ENCODE measurements around the gene MDFI. TPM values are rescaled to one million over a fixed set of nuclear protein-coding genes. Genes with fewer than 3 reads are reported as not detected.
"Not testable (repeated sequence)": the region's sequence is repeated elsewhere in the genome, so short reads cannot be mapped to it uniquely, and the experiment has no call there.

MDFI gene
- total RNA-seq, 1 donor from 2014 or later, result 11.0 TPM

DNA sequence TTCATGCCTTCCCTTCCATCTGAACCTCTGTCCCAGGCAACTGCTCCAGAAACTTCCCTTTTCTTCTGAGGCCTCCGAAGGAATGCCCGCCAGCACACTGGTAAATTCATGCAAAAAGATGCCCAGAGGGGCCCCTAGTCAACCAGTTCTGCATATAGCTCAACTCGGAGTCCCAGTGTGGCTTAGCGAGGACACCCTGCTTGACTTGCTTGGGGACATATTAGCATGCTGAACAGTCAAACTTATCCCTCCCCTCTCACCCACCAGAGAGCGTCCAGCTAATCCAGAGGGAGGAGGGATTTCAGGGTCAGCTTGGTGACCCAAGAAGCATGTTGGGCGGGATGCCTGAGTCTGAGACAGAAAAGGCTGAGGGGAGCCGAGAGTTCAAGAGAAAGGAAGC is 23.0 kb upstream of the MDFI start:
- H3K36me3 ChIP-seq, result no peaks in the 10 kb centered on the region
- H3K27ac ChIP-seq, result no peak overlapping the region
- intact Hi-C loops (cut with DNase I), result no loop called here
- no peaks in the 10 kb centered on the region for H3K9me3 ChIP-seq
- H3K4me3 ChIP-seq, result no peak overlapping the region
- ATAC-seq, result no peak
- DNase-seq, result no peak
- TF ChIP-seq, protein P1, sequence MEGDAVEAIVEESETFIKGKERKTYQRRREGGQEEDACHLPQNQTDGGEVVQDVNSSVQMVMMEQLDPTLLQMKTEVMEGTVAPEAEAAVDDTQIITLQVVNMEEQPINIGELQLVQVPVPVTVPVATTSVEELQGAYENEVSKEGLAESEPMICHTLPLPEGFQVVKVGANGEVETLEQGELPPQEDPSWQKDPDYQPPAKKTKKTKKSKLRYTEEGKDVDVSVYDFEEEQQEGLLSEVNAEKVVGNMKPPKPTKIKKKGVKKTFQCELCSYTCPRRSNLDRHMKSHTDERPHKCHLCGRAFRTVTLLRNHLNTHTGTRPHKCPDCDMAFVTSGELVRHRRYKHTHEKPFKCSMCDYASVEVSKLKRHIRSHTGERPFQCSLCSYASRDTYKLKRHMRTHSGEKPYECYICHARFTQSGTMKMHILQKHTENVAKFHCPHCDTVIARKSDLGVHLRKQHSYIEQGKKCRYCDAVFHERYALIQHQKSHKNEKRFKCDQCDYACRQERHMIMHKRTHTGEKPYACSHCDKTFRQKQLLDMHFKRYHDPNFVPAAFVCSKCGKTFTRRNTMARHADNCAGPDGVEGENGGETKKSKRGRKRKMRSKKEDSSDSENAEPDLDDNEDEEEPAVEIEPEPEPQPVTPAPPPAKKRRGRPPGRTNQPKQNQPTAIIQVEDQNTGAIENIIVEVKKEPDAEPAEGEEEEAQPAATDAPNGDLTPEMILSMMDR (IDR thresholded peaks at IDR 0.05), result no peak
- H3K27me3 ChIP-seq, result no peaks in the 10 kb centered on the region
- no peaks in the 10 kb centered on the region for H3K4me1 ChIP-seq

DNA sequence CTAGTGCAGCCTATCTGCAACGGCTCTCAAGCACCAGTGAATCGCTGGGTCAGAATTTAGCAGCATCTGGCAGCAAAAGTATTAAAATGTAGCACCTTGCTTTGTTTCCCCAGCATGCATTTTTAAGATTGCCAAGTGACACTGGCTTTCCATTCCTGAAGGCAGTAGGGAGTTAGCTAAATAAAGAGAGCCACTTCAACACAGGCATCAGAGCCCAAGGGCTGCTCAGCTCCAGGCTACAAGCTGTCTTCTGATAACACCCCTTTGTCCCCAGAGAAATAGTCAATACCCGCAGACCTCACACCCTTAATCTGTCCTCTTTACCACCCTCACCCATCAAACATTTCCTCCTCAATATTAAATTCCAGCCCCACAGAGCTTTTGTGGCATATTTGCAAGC is 19.7 kb upstream of the MDFI start:
- H3K27ac ChIP-seq, result no peak overlapping the region
- no peaks in the 10 kb centered on the region for H3K36me3 ChIP-seq
- DNase-seq (peak; percentile 0), ATAC-seq (no peak)
- no peaks in the 10 kb centered on the region for H3K27me3 ChIP-seq
- no peaks in the 10 kb centered on the region for H3K9me3 ChIP-seq
- TF ChIP-seq, protein P1 (IDR thresholded peaks at IDR 0.05), result no peak
- no peak overlapping the region for H3K4me3 ChIP-seq
- no peaks in the 10 kb centered on the region for H3K4me1 ChIP-seq
- intact Hi-C loops (cut with DNase I), result no loop called here

GRCh38 chr6:41619193-41619592 is 19.1 kb upstream of the MDFI start:
- H3K4me1 ChIP-seq; intact Hi-C loops (cut with DNase I); H3K4me3 ChIP-seq; H3K9me3 ChIP-seq; ATAC-seq; H3K27me3 ChIP-seq; H3K36me3 ChIP-seq; H3K27ac ChIP-seq: not testable (repeated sequence)
- DNase-seq, result peak; percentile 1

- ATAC-seq (no peak), DNase-seq (no peak)
- intact Hi-C loops (cut with DNase I), result no loop called here
- no peaks in the 10 kb centered on the region for H3K9me3 ChIP-seq
- no peaks in the 10 kb centered on the region for H3K36me3 ChIP-seq
- no peaks in the 10 kb centered on the region for H3K27me3 ChIP-seq
- TF ChIP-seq, protein P1 (IDR thresholded peaks at IDR 0.05), result no peak
- H3K4me1 ChIP-seq, result no peaks in the 10 kb centered on the region
- no peak overlapping the region for H3K4me3 ChIP-seq
- H3K27ac ChIP-seq, result no peak overlapping the region
These were observed 16.9 kb upstream of the MDFI start for GRCh38 chr6:41621367-41621766.

- H3K36me3 ChIP-seq, result no peaks in the 10 kb centered on the region
- intact Hi-C loops (cut with DNase I), result no loop called here
- H3K4me1 ChIP-seq, result no peaks in the 10 kb centered on the region
These were observed 16.5 kb upstream of the MDFI start for GRCh38 chr6:41621802-41622201.

GRCh38 chr6:41622206-41622988 is 15.9 kb upstream of the MDFI start:
- Histone ChIP-seq H3K27ac (no peak overlapping the region), H3K36me3 (no peaks in the 10 kb centered on the region), H3K9me3 (no peaks in the 10 kb centered on the region), H3K4me3 (no peak overlapping the region), H3K27me3 (no peaks in the 10 kb centered on the region), H3K4me1 (no peaks in the 10 kb centered on the region)
- peak; percentile 3 for DNase-seq
- ATAC-seq, result no peak
- intact Hi-C loops (cut with DNase I), result no loop called here
- TF ChIP-seq, protein P1 (IDR thresholded peaks at IDR 0.05), result no peak

More at GRCh38 chr6:41621802-41622201, 16.5 kb upstream of the MDFI start:
- ATAC-seq (no peak), DNase-seq (no peak)
- no peak overlapping the region for H3K4me3 ChIP-seq
- H3K27me3 ChIP-seq, result no peaks in the 10 kb centered on the region
- H3K27ac ChIP-seq, result no peak overlapping the region
- TF ChIP-seq, protein P1 (IDR thresholded peaks at IDR 0.05), result no peak
- no peaks in the 10 kb centered on the region for H3K9me3 ChIP-seq
